Measurements from ENCODE around the gene BTBD10.
"Not testable (repeated sequence)": the region's sequence is repeated elsewhere in the genome, so short reads cannot be mapped to it uniquely, and the experiment has no call there.

The BTBD10 gene

DNA sequence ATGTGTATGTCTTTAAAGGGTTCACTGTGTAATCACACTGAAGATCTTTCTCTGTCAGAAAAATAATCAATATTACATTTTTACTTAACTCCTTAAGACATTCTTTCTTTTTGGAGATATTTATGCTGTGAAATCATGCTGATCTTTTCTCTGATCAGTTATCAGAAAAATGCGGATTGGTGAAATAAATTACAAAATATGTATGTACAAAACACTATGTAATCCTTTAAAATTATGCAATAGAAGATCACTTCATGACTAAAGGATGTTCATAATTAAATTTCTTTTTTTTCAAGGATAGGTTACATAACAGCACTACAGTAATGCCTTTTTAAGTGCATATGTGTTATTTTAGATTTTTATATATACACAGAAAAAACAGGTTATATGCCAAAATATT, 24.7 kb downstream of the BTBD10 start:
- no peak for DNase-seq

DNA sequence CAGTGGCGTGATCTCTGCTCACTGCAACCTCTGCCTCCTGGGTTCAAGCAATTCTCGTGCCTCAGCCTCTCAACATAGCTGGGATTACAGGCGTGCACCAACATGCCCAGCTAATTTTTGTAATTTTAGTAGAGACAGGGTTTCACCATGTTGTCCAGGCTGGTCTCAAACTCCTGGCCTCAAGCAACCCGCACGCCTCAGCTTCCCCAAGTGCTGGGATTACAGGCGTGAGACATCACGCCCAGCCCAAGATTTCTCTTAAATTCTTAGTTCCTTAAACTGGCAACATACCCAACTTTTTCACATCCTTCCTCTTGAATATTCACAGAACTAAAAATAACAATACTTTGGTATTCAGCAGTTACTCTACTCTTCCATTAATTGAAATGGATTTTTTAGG, 26.2 kb downstream of the BTBD10 start:
- DNase-seq: not testable (repeated sequence)

DNA sequence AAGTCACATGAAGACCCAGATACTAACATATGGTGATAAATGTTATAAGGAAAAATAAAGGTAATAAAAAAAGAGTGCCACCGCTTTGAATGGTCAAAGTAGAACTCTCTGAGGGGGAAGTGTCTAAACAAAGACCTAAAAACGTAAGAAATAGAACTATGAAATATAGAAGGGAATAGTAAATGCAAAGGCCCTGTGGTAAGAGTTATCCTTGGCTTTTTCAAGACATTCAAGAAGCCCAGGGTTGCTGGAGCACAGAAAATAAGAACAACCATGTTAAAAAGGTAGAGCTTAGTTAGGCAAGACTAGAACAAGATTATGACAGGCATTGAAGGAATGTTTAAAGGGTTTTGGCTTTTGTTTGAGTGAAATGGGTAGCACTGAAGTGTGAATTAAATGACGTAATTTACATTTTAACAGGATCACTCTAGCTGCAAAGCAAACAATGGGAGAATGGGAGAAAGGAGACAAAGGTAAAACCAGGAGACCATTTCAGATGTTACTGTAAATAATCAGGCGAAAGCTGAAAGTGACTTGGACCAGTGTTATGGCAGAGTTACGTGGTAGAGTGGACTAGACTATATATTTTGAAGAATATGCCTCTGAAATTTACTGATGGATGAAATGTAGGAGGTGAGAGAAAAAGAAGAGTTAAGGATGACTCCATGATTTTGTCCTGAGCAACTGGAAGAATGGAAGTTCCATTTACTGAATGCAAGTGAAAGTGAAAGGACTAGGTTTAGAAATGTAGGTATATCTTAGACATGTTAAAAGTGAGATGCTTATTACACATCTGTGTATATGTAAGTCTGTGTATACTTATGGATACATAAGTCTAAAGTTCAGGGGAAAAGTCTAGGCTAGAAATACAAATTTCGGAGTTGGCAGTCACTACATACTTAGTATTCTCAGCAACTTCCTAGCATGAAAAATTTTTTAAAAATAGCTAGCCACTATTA, 28.5 kb downstream of the BTBD10 start:
- no peak for DNase-seq

GRCh38 chr11:13433437-13433836, 29.6 kb downstream of the BTBD10 start:
- DNase-seq: no peak

- no peak for DNase-seq
These were observed 33.2 kb downstream of the BTBD10 start for GRCh38 chr11:13429836-13430235.

GRCh38 chr11:13429288-13429687, 33.7 kb downstream of the BTBD10 start:
- no peak for DNase-seq

DNA sequence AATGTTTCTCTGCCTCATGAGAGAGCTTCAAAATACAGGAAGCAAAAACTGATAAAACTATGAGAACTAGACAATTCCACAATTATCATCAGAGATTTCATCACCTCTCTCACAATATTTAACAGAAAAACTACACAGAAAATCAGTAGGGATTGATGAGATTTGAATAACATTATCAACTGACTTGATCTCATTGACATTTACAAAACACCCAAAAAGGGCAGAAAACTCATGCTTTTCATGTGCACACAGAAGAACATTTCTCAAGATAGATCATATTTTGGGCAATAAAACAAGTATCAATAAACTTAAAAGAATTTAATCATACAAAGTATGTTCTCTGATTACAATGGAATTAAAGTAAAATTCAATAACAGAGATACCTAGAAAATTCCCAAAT, 35.6 kb downstream of the BTBD10 start:
- no peak for DNase-seq

DNA sequence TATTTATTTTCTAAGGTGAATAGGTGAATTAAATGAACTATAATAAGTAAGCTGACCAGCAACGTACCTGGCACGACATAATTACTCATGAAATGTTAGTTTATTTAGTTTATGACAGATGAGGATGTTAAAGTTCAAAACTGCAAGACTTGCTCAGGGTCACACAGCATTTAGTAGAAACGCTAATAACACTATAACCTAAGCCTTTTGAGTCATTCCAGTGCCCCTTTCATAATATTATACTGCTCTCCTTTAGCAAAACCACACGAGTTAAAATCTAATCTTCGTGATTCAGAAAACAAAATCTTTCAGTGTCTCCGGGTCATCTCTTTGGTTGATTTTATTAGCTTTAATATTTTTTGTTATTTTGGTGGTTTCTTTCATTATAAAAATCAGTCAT, 39.6 kb downstream of the BTBD10 start:
- DNase-seq: no peak

- DNase-seq: no peak
These were observed 41.5 kb downstream of the BTBD10 start for GRCh38 chr11:13421561-13421960.

DNA sequence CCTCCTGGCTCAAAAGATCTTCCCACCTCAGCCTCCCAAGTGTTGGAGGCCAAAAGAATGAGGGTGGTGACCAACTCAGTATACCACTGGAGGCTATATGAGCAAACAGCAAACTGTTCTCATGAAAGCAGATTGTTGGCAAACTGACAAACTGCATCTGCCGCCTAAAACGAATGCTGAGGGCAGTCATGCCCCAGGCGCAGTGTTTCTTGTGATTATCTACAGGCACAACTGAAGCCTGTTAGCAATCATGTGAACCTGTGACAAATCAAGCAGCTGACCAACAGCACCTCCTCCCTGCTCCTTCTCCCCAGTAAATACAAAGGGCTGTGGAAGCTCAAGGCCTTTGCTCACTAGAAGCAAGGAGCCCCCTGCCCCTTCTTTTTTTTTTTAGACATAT, 47.8 kb downstream of the BTBD10 start:
- no peak for DNase-seq

DNA sequence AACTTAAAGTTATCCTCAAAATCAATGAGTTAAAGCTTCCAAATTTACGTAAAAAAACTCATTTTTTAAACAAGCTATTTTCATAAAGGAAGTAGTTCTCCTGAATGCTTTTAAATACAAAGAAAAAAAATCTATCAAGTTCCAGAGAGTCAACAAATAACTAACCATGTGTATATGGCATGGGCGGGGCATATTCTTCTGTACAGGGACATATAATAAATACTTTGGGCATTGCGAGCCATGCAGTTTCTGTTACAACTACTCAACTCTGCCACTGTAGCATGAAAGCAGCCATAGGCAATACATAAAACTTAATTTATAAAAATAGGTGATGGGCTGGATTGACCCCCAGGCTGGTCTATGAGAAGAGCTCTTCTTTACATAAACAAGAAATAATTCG, 57.8 kb downstream of the BTBD10 start:
- no peak for DNase-seq

DNA sequence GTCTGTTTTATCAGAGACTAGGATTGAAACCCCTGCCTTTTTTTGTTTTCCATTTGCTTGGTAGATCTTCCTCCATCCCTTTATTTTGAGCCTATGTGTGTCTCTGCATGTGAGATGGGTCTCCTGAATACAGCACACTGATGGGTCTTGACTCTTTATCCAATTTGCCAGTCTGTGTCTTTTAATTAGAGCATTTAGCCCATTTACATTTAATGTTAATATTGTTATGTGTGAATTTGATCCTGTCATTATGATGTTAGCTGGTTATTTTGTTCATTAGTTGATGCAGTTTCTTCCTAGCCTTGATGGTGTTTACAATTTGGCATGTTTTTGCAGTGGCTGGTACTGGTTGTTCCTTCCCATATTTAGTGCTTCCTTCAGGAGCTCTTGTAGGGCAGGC, 64.7 kb downstream of the BTBD10 start:
- DNase-seq: not testable (repeated sequence)

DNA sequence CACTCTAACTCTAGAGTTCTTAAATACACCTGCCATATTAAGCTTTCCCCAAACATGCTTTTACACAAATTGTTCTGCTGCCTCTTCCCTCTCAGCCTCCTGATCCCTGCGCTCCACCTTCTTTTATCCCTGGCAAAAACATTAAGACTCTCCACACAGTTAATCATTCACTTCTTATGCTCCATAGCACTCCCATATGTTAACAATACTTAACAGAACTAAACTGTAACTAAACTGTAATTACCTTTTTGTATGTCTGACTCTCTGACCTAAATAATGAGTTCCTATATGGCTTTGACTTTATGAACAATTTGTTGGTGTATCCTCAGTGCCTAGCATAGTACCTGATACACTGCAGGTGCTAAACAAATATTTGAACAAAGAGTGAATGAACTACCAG, 71.8 kb downstream of the BTBD10 start:
- DNase-seq: no peak

DNA sequence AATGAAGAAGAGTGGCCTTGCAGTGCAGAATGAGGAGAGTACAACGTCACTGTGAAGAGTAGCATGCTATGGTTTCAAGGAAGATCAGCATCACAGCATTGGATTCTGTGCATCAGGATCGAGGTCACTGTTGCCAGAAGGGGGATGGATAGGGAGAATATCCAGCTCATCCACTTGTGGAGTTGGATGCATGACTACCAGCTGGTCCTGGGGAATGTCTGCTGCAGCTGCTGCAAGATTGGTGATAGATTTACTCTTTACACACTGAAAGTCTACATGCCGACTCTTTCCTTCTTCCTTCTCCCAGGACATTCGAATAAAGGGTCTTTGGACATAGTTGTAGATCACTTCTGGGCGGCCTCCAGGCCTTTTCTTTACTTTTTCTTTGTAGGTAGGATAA, 74.3 kb downstream of the BTBD10 start:
- no peak for DNase-seq

DNA sequence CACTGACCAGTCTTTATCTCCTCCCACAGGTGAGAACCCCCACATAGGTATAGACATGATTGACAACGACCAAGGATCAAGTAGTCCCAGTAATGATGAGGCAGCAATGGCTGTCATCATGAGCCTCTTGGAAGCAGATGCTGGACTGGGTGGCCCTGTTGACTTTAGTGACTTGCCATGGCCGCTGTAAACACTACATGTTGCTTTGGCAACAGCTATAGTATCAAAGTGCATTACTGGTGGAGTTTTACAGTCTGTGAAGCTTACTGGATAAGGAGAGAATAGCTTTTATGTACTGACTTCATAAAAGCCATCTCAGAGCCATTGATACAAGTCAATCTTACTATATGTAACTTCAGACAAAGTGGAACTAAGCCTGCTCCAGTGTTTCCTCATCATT, 76.5 kb downstream of the BTBD10 start:
- DNase-seq: no peak

GRCh38 chr11:13384908-13385640, 77.9 kb downstream of the BTBD10 start:
- DNase-seq: peak; percentile 17

- DNase-seq: no peak
These were observed 80.3 kb downstream of the BTBD10 start for GRCh38 chr11:13382751-13383150.

- no peak for DNase-seq
These were observed 82.3 kb downstream of the BTBD10 start for GRCh38 chr11:13380731-13381130.

GRCh38 chr11:13378316-13378715, 84.7 kb downstream of the BTBD10 start:
- no peak for DNase-seq

- no peak for DNase-seq
These were observed 86.2 kb downstream of the BTBD10 start for GRCh38 chr11:13376838-13377237.

GRCh38 chr11:13376402-13376801, 86.6 kb downstream of the BTBD10 start:
- no peak for DNase-seq

- no peak for DNase-seq
These were observed 87.2 kb downstream of the BTBD10 start for GRCh38 chr11:13375798-13376197.

DNA sequence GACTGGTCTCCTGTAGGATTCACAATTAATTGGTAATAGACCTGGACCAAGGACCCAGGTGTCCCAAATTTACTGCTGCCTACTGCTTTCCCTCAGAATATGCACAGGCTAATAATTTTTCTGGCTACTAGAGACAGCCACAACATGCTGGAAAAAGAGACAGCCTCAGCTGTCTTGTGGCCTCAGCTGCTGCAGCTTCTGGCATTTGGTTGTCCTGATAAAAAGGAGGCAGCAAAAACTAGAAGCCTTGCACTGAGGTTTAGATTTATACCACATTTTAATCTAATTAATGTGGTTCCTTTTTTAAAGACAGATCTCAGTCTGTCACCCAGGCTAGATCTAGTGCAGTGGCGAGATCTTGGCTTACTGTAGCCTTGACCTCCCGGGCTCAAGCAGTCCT, 89.8 kb downstream of the BTBD10 start:
- DNase-seq: no peak

DNA sequence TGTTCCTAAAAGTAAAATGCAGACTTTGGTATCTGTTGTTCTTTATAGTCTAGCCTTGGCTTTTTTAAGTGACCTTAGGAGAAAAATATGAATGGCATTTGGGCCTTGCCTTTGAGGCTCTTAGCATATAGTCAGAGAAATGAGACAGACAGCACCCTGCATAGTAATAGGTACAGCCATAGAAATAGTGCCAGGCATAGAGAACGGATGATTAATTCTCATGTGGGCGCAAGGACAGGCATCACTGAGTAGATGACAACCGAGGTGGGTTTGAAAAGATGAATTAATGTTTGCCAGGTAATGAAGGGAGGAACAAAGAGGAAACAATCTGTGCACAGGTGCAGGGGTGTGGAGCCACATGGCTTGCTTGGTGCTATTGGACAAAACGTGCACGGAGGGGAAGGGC, 95.0 kb downstream of the BTBD10 start:
- DNase-seq: no peak
